HEK293 (cell line): ENCODE results near the gene SH3GL1.

Experiments used
- ZBTB7A ChIP-seq: fragments of 450-650 bp; formaldehyde crosslinking; IDR thresholded peaks from 2 replicates; pipeline ENCODE4 v1.5.1; 2016; ENCODE audit warnings: low read depth, missing biosample characterization, missing genetic modification characterization
- TF ChIP-seq, protein P1 (sequence below): sonication (generic); formaldehyde crosslinking; IDR thresholded peaks from 2 replicates; pipeline ENCODE4 v1.8.1; 2022; ENCODE audit warnings: mild to moderate bottlenecking, moderate library complexity, missing genetic modification reagents
- TF ChIP-seq, protein P2 (sequence below): fragments of 450-650 bp; formaldehyde crosslinking; IDR thresholded peaks from 2 replicates; pipeline ENCODE4 v1.5.1; 2016; ENCODE audit warnings: missing biosample characterization, missing genetic modification characterization
- TF ChIP-seq, protein P3 (sequence below): IDR thresholded peaks from 2 replicates; pipeline ENCODE4 v1.6.1; 2011; ENCODE audit warnings: mild to moderate bottlenecking, low read depth, low read length, borderline replicate concordance

DNA sequence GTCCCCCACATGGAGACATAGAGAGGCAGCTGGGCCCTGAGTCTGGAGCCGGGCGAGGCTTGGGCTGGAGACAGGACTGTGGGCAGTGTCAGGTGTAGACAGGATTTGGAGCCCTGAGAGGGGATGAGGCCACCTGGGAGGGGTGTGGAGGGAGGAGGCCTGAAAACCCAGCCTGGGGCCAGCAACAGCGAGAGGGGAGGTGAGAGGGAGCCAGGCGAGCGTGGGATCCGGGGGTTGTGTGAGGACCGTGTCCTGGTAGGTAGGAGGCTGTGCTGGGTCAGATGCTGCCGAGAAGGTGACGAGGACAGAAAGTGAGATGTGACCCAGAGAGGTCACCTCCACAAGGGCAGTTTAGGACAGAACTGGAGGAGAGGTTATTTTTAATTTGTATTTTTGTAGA is 49.6 kb downstream of the SH3GL1 start:
- TF ChIP-seq, protein P1, sequence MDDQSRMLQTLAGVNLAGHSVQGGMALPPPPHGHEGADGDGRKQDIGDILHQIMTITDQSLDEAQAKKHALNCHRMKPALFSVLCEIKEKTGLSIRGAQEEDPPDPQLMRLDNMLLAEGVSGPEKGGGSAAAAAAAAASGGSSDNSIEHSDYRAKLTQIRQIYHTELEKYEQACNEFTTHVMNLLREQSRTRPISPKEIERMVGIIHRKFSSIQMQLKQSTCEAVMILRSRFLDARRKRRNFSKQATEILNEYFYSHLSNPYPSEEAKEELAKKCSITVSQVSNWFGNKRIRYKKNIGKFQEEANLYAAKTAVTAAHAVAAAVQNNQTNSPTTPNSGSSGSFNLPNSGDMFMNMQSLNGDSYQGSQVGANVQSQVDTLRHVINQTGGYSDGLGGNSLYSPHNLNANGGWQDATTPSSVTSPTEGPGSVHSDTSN (CRISPR knock-in tag) = no peak
- TF ChIP-seq, protein P2, sequence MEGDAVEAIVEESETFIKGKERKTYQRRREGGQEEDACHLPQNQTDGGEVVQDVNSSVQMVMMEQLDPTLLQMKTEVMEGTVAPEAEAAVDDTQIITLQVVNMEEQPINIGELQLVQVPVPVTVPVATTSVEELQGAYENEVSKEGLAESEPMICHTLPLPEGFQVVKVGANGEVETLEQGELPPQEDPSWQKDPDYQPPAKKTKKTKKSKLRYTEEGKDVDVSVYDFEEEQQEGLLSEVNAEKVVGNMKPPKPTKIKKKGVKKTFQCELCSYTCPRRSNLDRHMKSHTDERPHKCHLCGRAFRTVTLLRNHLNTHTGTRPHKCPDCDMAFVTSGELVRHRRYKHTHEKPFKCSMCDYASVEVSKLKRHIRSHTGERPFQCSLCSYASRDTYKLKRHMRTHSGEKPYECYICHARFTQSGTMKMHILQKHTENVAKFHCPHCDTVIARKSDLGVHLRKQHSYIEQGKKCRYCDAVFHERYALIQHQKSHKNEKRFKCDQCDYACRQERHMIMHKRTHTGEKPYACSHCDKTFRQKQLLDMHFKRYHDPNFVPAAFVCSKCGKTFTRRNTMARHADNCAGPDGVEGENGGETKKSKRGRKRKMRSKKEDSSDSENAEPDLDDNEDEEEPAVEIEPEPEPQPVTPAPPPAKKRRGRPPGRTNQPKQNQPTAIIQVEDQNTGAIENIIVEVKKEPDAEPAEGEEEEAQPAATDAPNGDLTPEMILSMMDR = no peak
- TF ChIP-seq, protein P3, sequence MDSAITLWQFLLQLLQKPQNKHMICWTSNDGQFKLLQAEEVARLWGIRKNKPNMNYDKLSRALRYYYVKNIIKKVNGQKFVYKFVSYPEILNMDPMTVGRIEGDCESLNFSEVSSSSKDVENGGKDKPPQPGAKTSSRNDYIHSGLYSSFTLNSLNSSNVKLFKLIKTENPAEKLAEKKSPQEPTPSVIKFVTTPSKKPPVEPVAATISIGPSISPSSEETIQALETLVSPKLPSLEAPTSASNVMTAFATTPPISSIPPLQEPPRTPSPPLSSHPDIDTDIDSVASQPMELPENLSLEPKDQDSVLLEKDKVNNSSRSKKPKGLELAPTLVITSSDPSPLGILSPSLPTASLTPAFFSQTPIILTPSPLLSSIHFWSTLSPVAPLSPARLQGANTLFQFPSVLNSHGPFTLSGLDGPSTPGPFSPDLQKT = no peak
- no peak for TF ChIP-seq ZBTB7A
